Osteoblast (primary cell): ENCODE data around the gene KASH5. TPM values are rescaled to one million over a fixed set of nuclear protein-coding genes. Genes with fewer than 3 reads are reported as not detected.

ENCODE experiments used
- DNase-seq: peaks from one replicate; pipeline ENCODE4 v3.0.0; 2011; ENCODE audit warnings: low spot score, mixed read lengths; ENCODE audit not compliant: insufficient read length; ENCODE audit errors: missing footprints
- H2AFZ ChIP-seq: 2 replicates; pipeline ENCODE4 v1.6.0; 2011; ENCODE audit warnings: mild to moderate bottlenecking, low read length
- H3K27ac ChIP-seq: 2 replicates; pipeline ENCODE4 v1.5.1; 2011; ENCODE audit warnings: mild to moderate bottlenecking, low read depth, low read length, moderate library complexity
- H3K27me3 ChIP-seq: 2 replicates; pipeline ENCODE4 v1.6.0; 2012; ENCODE audit warnings: mild to moderate bottlenecking, control low read depth, inconsistent platforms, low read length, moderate library complexity; ENCODE audit not compliant: insufficient read depth
- H3K36me3 ChIP-seq: 2 replicates; pipeline ENCODE4 v1.5.1; 2011; ENCODE audit warnings: mild to moderate bottlenecking, low read length, control low read depth, moderate library complexity; ENCODE audit not compliant: insufficient read depth
- H3K4me1 ChIP-seq: 2 replicates; pipeline ENCODE4 v1.5.1; 2011; ENCODE audit warnings: mild to moderate bottlenecking, low read length, control low read depth, moderate library complexity; ENCODE audit not compliant: insufficient read depth
- H3K4me2 ChIP-seq: 2 replicates; pipeline ENCODE4 v1.6.0; 2011; ENCODE audit warnings: mild to moderate bottlenecking, low read length; ENCODE audit not compliant: insufficient read depth
- H3K4me3 ChIP-seq: fragments of 200-600 bp; sonication (generic); 3 replicates; pipeline ENCODE4 v1.5.1; 2012; ENCODE audit warnings: mild to moderate bottlenecking, low read length, inconsistent platforms; ENCODE audit not compliant: insufficient read depth
- H3K79me2 ChIP-seq: 2 replicates; pipeline ENCODE4 v1.6.0; 2012; ENCODE audit warnings: mild to moderate bottlenecking, low read length, control low read depth, inconsistent platforms; ENCODE audit not compliant: insufficient read depth
- H3K9me3 ChIP-seq: 2 replicates; pipeline ENCODE4 v1.5.1; 2011; ENCODE audit warnings: low read depth, low read length, control low read depth
- H4K20me1 ChIP-seq: 2 replicates; pipeline ENCODE4 v1.6.0; 2012; ENCODE audit warnings: mild to moderate bottlenecking, low read length, control low read depth; ENCODE audit not compliant: insufficient read depth
- total RNA-seq: library from RNA; depleted of rRNA; stranded (reverse); fragments of >200 nt; gene quantifications from 2 replicates; pipeline ENCODE4 v1.2.3, GENCODE V29; 2012
- TF ChIP-seq, protein P1 (sequence below): IDR thresholded peaks from 2 replicates; pipeline ENCODE4 v1.5.1; 2011; ENCODE audit warnings: mild to moderate bottlenecking, low read depth, low read length, moderate library complexity; ENCODE audit errors: extremely low read depth

KASH5 gene
- total RNA-seq, 1 donor = not detected

DNA sequence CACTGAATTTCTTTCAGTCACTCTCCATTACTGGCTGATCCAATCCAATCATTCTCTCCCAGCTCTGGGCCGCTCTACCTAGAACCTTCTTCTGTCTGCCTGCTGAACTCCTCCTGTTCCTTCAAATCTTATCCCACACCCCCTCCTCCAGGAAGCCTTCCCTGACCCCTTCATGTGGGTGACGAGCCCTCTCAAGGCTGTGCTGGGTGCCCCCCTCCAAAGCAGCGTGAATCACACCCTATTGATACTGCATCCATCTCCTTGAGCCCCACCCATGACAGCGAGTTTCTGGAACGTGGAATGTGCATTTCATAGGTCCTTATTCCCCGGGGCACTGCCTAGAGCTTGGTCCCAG lies 60.4 kb downstream of the KASH5 start:
- DNase-seq = no peak
- no peak overlapping the region for H3K4me3 ChIP-seq
- H3K27ac ChIP-seq = no peak overlapping the region
- H3K27me3 ChIP-seq = no peaks in the 10 kb centered on the region
- TF ChIP-seq, protein P1, sequence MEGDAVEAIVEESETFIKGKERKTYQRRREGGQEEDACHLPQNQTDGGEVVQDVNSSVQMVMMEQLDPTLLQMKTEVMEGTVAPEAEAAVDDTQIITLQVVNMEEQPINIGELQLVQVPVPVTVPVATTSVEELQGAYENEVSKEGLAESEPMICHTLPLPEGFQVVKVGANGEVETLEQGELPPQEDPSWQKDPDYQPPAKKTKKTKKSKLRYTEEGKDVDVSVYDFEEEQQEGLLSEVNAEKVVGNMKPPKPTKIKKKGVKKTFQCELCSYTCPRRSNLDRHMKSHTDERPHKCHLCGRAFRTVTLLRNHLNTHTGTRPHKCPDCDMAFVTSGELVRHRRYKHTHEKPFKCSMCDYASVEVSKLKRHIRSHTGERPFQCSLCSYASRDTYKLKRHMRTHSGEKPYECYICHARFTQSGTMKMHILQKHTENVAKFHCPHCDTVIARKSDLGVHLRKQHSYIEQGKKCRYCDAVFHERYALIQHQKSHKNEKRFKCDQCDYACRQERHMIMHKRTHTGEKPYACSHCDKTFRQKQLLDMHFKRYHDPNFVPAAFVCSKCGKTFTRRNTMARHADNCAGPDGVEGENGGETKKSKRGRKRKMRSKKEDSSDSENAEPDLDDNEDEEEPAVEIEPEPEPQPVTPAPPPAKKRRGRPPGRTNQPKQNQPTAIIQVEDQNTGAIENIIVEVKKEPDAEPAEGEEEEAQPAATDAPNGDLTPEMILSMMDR = no peak
- H2AFZ ChIP-seq = no peak overlapping the region
- H3K9me3 ChIP-seq = no peaks in the 10 kb centered on the region
- no peaks in the 10 kb centered on the region for H4K20me1 ChIP-seq
- H3K4me2 ChIP-seq = no peak overlapping the region
- H3K79me2 ChIP-seq = peaks cover 15% of the 10 kb centered on the region
- H3K4me1 ChIP-seq = peaks cover 5% of the 10 kb centered on the region
- peaks cover 6% of the 10 kb centered on the region for H3K36me3 ChIP-seq

DNA sequence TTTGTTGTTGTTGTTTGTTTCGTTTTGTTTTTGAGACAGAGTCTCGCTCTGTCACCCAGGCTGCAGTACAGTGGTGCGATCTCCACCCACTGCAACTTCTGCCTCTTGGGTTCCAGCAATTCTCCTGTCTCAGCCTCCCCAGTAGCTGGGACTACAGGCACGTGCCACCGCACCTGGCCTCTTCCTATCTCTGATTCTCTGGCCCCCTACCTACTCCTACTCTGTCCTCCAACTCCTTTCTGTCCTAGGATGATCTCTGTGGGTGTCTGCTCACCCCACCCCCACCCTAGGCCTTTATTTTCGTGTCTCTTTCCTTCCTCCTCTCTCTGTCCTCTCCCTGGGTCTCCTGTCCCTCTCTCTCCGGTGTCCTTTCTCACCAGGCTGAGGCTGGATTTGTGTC lies 62.4 kb downstream of the KASH5 start:
- TF ChIP-seq, protein P1 = no peak
- Histone ChIP-seq H4K20me1 (no peaks in the 10 kb centered on the region), H3K36me3 (peaks cover 6% of the 10 kb centered on the region), H3K27ac (no peak overlapping the region), H3K4me2 (peak overlapping the region; percentile 94), H3K79me2 (peaks cover 27% of the 10 kb centered on the region), H3K9me3 (no peaks in the 10 kb centered on the region), H3K4me1 (peaks cover 15% of the 10 kb centered on the region), H2AFZ (peak overlapping the region; percentile 41), H3K27me3 (no peaks in the 10 kb centered on the region), H3K4me3 (peak overlapping the region; percentile 98)
- DNase-seq = peak; percentile 4

DNA sequence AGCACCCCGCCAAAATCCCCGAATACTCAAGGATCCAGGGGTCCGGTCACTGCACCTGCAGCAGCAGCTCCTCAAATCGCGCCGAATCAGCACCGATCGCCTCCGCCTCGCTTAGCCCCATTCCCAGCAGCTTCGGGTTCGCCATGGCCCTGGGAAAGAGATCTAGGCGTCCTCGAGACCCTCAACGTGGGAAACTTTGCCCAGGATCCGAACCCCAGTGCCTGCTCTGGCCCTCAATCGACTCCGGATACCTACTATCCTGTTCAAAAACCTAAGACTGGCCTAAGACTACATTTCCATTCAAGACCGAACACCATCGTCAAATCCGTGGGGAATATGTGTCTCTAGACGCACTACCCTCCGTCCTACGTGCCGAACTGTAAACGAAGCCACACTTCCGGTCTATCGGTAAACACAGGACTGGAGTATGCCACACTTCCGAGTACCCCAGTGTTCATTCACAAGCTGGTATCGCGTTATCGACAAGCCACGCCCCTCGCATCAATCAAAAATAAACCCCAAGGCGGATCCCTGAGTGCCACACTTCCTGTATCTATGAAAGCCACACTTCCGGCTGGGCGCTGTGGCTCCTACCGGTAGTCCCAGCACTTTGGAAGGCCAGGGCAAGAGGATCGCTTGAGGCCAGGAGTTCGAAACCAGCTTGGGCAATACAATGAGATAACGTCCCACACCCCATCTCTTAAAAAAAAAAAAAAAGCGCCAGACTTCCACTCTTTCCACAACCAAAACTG lies 63.6 kb downstream of the KASH5 start, which contains the start of gene PIH1D1:
PIH1D1 (minus strand) TSS at position 385 of the 752 bp plus-strand sequence; CDS start at position 145, 240 bp downstream.
- Histone ChIP-seq H3K27ac (peak within 1 kb of the TSS; percentile 98), H2AFZ (peak within 1 kb of the TSS; percentile 91), H3K79me2 (peaks cover 27% of the 10 kb centered on the region), H3K4me1 (peaks cover 15% of the 10 kb centered on the region), H3K36me3 (peaks cover 6% of the 10 kb centered on the region), H3K4me3 (peak within 1 kb of the TSS; percentile 98), H3K27me3 (no peaks in the 10 kb centered on the region), H4K20me1 (no peaks in the 10 kb centered on the region), H3K4me2 (peak within 1 kb of the TSS; percentile 98), H3K9me3 (no peaks in the 10 kb centered on the region)
- TF ChIP-seq, protein P1 = no peak
- peak; percentile 98 for DNase-seq

DNA sequence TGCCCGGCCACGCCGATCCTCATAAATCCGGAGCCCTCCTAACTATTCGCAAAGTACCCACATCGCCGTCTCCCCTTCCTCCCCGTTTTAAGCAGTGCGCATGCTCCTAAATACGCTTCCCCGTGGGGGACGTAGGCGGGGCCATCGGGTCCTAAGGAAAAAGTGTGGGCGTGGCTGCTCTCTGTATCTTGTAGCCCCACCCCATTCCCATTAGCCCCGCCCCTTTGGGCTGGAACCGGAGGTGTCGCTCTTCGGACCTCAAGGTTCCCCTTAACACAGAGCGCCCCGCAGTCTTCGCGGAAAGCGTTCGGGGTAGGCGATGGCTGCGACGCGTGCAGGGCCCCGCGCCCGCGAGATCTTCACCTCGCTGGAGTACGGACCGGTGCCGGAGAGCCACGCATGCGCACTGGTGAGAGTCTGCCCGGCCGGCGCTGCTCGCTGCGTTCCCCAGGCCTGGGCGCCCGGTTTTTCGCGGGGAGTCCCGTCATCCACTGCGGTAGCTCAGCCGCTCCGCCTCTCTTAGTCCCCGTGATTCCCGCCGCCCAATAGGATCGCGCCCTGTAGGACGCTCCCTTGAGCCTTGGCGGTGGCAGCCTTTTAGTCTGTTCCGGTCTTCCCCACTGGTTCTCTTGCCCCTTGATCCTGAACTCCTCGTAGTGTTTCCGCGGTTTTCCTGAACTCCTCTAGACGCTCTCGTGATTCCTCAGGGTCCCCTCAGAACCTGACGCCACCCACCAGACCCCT lies 65.1 kb downstream of the KASH5 start, which contains the start of gene ALDH16A1:
ALDH16A1 (plus strand) TSS at position 213 of the 744 bp plus-strand sequence; CDS start at position 320, 107 bp downstream.
- TF ChIP-seq, protein P1 = no peak
- H3K79me2 ChIP-seq = peaks cover 27% of the 10 kb centered on the region
- H3K4me3 ChIP-seq = peak within 1 kb of the TSS; percentile 87
- peaks cover 21% of the 10 kb centered on the region for H3K4me1 ChIP-seq
- H2AFZ ChIP-seq = peak within 1 kb of the TSS; percentile 93
- no peaks in the 10 kb centered on the region for H3K27me3 ChIP-seq
- no peaks in the 10 kb centered on the region for H3K9me3 ChIP-seq
- peak within 1 kb of the TSS; percentile 98 for H3K27ac ChIP-seq
- peak within 1 kb of the TSS; percentile 98 for H3K4me2 ChIP-seq
- DNase-seq = peak; percentile 99
- peaks cover 6% of the 10 kb centered on the region for H3K36me3 ChIP-seq
- H4K20me1 ChIP-seq = no peaks in the 10 kb centered on the region
